Astrocyte of the spinal cord (primary cell): ENCODE results near the gene ATOH7.

Experiments
- DNase-seq: peaks from one replicate; pipeline ENCODE4 v3.0.0; 2011; ENCODE audit warnings: low read depth, low spot score
- H3K4me3 ChIP-seq: 2 replicates; pipeline ENCODE4 v1.5.1; 2011; ENCODE audit warnings: low read depth, mild to moderate bottlenecking, low read length, moderate library complexity
- in situ Hi-C: cut with HindIII; loops from 2 replicates; pipeline ENCODE4 v1.10.0; 2017; ENCODE audit warnings: low sequenced_read_pairs
- TF ChIP-seq, protein P1 (sequence below): IDR thresholded peaks from 2 replicates; pipeline ENCODE4 v1.5.1; 2012; ENCODE audit warnings: low read depth, mild to moderate bottlenecking, low read length, inconsistent platforms

ATOH7 gene

DNA sequence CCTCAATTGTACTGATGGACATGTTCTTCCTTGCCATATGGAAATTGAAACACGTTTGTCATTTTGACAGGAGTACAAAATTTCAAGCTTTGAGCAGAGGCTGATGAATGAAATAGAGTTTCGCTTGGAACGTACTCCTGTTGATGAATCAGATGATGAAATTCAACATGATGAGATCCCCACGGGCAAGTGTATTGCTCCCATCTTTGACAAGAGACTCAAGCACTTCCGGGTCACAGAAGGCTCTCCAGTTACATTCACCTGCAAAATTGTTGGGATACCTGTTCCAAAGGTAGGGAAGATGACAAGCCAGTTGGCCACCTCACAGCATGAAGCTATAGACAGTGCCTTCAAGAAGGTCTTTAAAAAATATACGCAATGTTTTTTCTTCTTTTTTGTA is 43.1 kb downstream of the ATOH7 start:
- no peak overlapping the region for H3K4me3 ChIP-seq
- in situ Hi-C loops = no loop called here
- TF ChIP-seq, protein P1, sequence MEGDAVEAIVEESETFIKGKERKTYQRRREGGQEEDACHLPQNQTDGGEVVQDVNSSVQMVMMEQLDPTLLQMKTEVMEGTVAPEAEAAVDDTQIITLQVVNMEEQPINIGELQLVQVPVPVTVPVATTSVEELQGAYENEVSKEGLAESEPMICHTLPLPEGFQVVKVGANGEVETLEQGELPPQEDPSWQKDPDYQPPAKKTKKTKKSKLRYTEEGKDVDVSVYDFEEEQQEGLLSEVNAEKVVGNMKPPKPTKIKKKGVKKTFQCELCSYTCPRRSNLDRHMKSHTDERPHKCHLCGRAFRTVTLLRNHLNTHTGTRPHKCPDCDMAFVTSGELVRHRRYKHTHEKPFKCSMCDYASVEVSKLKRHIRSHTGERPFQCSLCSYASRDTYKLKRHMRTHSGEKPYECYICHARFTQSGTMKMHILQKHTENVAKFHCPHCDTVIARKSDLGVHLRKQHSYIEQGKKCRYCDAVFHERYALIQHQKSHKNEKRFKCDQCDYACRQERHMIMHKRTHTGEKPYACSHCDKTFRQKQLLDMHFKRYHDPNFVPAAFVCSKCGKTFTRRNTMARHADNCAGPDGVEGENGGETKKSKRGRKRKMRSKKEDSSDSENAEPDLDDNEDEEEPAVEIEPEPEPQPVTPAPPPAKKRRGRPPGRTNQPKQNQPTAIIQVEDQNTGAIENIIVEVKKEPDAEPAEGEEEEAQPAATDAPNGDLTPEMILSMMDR = no peak
- DNase-seq = no peak

DNA sequence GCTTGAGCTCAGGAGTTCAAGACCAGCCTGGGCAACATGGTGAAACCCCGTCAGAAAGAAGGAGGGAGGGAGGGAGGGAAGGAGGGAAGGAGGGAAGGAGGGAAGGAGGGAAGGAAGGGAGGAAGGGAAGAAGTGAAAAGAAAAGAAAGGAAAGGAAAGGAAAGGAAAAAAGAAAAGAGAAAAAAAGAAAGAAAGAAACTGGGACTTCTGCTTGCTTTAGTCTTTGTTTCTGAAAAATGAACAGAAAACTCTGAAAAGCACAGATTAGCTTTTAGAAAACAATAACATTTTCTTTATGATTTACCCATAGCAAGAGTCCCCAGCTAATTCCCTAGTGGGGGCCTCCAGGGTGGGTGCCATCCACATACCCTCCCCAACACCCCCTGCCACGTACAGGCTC is 46.8 kb downstream of the ATOH7 start:
- H3K4me3 ChIP-seq = no peak overlapping the region
- TF ChIP-seq, protein P1 = no peak
- DNase-seq = no peak
- in situ Hi-C loops = no loop called here

DNA sequence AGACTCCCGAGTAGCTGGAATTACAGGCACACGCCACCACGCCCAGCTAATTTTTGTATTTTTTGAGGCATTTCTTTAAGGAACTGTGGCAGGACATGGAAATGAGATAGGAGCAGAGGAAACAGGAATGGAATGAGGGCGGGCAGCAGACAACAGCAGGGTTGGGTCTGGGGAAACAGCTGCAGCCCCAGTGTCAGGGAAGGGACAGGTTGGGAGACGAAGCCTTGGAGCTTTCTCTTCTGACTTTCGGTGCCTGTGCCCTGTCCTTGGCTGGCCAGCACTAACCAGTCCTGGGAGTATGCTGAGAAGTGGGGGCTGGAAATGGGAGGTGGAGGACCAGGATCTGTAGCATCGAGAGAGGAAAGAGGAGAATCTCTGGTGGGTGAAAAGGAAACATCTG is 47.4 kb downstream of the ATOH7 start:
- no peak for DNase-seq
- in situ Hi-C loops = no loop called here
- no peak overlapping the region for H3K4me3 ChIP-seq
- TF ChIP-seq, protein P1 = no peak
